ENCODE data around the gene RPS27A. TPM values are rescaled to one million over a fixed set of nuclear protein-coding genes. Genes with fewer than 3 reads are reported as not detected.
"Not testable (repeated sequence)": the region's sequence is repeated elsewhere in the genome, so short reads cannot be mapped to it uniquely, and the experiment has no call there.

RPS27A gene
- total and polyA plus RNA-seq, 2 experiments from 2014 or later, result 608 to 1,542 TPM

GRCh38 chr2:55277310-55277709 is 44.8 kb downstream of the RPS27A start:
- Histone ChIP-seq H3K36me3 (replicated peaks; ENCODE audit: insufficient read depth, low read depth) (no peaks in the 10 kb centered on the region), H2AFZ (peak overlapping the region; percentile 19), H3K4me3 (no peak overlapping the region), H3K9me3 (ENCODE audit: low read depth) (no peaks in the 10 kb centered on the region), H3K9me2 (replicated peaks; ENCODE audit: insufficient read depth) (no peaks in the 10 kb centered on the region), H3K27ac (no peak overlapping the region), H3K79me2 (no peaks in the 10 kb centered on the region), H4K20me1 (ENCODE audit: insufficient read depth, poor library complexity, severe bottlenecking) (no peaks in the 10 kb centered on the region), H3K4me1 (ENCODE audit: insufficient read depth) (peaks cover 7% of the 10 kb centered on the region), H3K27me3 (no peaks in the 10 kb centered on the region), H3K4me2 (peak overlapping the region; percentile 28)
- no peak for DNase-seq (ENCODE audit: low spot score)
- WGBS (ENCODE audit: low lambda C conversion rate, missing lambda C conversion rate), result 63% methylated on average over 3 of the region's 3 CpGs
- no peak for TF ChIP-seq EZH2 (IDR thresholded peaks at IDR 0.05; ENCODE audit: borderline replicate concordance)

DNA sequence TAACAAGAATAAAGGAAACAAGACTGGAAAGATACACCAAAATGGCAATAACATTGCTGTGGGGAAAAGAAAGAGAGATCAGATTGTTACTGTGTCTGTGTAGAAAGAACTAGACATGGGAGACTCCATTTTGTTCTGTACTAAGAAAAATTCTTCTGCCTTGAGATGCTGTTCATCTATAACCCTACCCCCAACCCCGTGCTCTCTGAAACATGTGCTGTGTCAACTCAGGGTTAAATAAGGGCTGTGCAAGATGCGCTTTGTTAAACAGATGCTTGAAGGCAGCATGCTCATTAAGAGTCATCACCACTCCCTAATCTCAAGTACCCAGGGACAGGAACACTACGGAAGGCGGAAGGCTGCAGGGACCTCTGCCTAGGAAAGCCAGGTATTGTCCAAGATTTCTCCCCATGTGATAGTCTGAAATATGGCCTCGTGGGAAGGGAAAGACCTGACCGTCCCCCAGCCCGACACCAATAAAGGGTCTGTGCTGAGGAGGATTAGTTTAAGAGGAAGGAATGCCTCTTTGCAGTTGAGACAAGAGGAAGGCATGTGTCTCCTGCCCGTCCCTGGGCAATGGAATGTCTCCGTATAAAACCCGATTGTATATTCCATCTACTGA is 46.8 kb downstream of the RPS27A start:
- Histone ChIP-seq H3K79me2 (peaks cover 13% of the 10 kb centered on the region), H3K4me2 (peak overlapping the region; percentile 64), H2AFZ (peak overlapping the region; percentile 73), H3K27ac (peak overlapping the region; percentile 41)
- H3K9me3 ChIP-seq (ENCODE audit: low read depth); H3K36me3 ChIP-seq (replicated peaks; ENCODE audit: insufficient read depth, low read depth); H4K20me1 ChIP-seq (ENCODE audit: insufficient read depth, poor library complexity, severe bottlenecking); H3K9me2 ChIP-seq (replicated peaks; ENCODE audit: insufficient read depth); H3K27me3 ChIP-seq; H3K4me3 ChIP-seq; DNase-seq (ENCODE audit: low spot score); H3K4me1 ChIP-seq (ENCODE audit: insufficient read depth): not testable (repeated sequence)
- 18% methylated on average over 10 of the region's 10 CpGs for WGBS (ENCODE audit: low lambda C conversion rate, missing lambda C conversion rate)

- Histone ChIP-seq H3K4me2 (peak overlapping the region; percentile 35), H2AFZ (peak overlapping the region; percentile 51), H3K79me2 (peaks cover 17% of the 10 kb centered on the region), H3K27ac (peak overlapping the region; percentile 49)
- H4K20me1 ChIP-seq (ENCODE audit: insufficient read depth, poor library complexity, severe bottlenecking); H3K9me3 ChIP-seq (ENCODE audit: low read depth); H3K27me3 ChIP-seq; H3K4me3 ChIP-seq; H3K36me3 ChIP-seq (replicated peaks; ENCODE audit: insufficient read depth, low read depth); H3K9me2 ChIP-seq (replicated peaks; ENCODE audit: insufficient read depth); DNase-seq (ENCODE audit: low spot score); H3K4me1 ChIP-seq (ENCODE audit: insufficient read depth): not testable (repeated sequence)
- WGBS (ENCODE audit: low lambda C conversion rate, missing lambda C conversion rate), result 14% methylated on average over 7 of the region's 7 CpGs
Measured at GRCh38 chr2:55279859-55280424, 47.5 kb downstream of the RPS27A start.

DNA sequence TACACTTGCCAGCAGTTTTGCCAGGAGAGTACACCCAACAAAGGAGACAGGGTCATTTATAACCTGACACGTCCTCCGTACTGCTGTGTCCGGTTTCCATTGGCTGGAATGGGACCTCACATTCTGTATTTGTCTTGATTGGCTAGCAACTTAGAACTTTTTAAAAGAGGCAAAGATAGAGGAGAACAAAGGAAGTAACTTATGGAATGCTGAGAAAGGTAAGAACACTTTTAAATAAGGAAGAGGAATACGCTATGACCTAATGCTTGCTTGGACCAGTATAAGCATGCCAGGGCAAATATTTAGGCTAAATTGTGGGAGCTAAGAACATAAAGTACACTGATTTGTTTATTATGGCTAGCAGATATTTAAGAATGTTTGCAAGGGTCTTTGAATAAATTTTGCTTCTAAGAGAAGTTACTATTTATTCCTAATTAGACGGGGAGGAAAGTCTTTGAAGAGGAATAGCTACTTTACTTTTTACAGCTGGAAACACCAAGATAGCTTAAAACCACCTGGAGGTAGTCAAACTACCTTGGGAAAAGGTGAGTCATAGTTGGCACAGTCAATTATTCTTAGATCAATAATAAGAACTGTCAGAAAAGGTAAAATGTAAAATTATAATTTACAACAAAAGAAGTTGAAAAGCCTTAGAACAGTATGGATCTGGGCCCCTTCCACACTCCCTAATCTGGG is 48.5 kb downstream of the RPS27A start:
- H3K9me2 ChIP-seq (replicated peaks; ENCODE audit: insufficient read depth); H3K9me3 ChIP-seq (ENCODE audit: low read depth); H4K20me1 ChIP-seq (ENCODE audit: insufficient read depth, poor library complexity, severe bottlenecking); H2AFZ ChIP-seq; H3K4me1 ChIP-seq (ENCODE audit: insufficient read depth); H3K36me3 ChIP-seq (replicated peaks; ENCODE audit: insufficient read depth, low read depth); H3K4me3 ChIP-seq; DNase-seq (ENCODE audit: low spot score); H3K27me3 ChIP-seq: not testable (repeated sequence)
- Histone ChIP-seq H3K79me2 (peaks cover 17% of the 10 kb centered on the region), H3K4me2 (peak overlapping the region; percentile 79), H3K27ac (peak overlapping the region; percentile 90)
- WGBS (ENCODE audit: low lambda C conversion rate, missing lambda C conversion rate), result 96% methylated on average over 5 of the region's 5 CpGs

DNA sequence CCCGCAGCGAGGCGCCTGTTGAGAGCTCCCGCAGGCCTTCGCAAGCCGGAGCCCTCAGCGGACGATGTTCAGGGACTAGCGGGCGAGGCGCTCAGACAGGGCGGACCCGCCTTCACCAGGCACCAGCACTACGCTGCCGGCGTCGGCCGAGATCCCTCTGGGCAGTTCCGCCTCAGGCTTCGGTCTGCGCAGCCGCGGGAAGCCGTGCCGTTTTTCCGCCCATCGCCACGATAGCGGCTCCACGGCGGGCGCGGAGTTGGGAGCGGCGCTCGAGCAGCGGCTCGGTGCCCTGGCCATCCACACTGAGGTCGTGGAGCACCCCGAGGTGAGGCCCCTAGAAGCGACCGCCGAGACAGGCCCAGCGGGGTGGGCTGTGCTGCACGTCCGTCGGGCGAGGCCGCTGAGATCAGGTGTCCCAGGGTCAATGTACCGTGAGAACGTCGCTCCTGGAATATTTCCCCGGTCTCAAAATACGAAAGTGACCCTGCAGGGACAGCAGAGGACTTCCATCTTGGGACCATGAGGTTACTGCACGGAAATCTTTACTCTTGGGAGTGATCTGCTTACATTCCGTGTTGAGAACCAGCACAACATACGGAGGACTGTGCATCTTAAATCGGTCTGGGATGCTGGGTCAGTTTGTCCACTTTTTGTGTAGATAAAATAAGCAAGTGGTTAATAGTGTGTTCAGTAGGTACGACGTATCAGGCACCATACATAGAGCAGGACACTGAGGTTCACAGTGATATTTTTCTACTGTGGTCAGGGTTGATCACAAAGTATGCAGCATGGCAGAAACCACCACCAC is 49.8 kb downstream of the RPS27A start:
- H3K4me2 ChIP-seq, result peak overlapping the region; percentile 79
- peaks cover 17% of the 10 kb centered on the region for H3K79me2 ChIP-seq
- no peaks in the 10 kb centered on the region for H3K36me3 ChIP-seq (replicated peaks; ENCODE audit: insufficient read depth, low read depth)
- peak overlapping the region; percentile 91 for H2AFZ ChIP-seq
- H3K9me3 ChIP-seq (ENCODE audit: low read depth), result no peaks in the 10 kb centered on the region
- peaks cover 7% of the 10 kb centered on the region for H3K4me1 ChIP-seq (ENCODE audit: insufficient read depth)
- H3K27me3 ChIP-seq, result no peaks in the 10 kb centered on the region
- H3K27ac ChIP-seq, result peak overlapping the region; percentile 90
- H3K4me3 ChIP-seq, result peak overlapping the region; percentile 53
- WGBS (ENCODE audit: low lambda C conversion rate, missing lambda C conversion rate), result 12% methylated on average over 59 of the region's 60 CpGs
- H4K20me1 ChIP-seq (ENCODE audit: insufficient read depth, poor library complexity, severe bottlenecking), result no peaks in the 10 kb centered on the region
- peak; percentile 93 for DNase-seq (ENCODE audit: low spot score)
- H3K9me2 ChIP-seq (replicated peaks; ENCODE audit: insufficient read depth), result no peaks in the 10 kb centered on the region
- TF ChIP-seq EZH2phosphoT487 (IDR thresholded peaks at IDR 0.05; ENCODE audit: low read depth, severe bottlenecking, unreplicated experiment) (no peak), EZH2 (IDR thresholded peaks at IDR 0.05; ENCODE audit: borderline replicate concordance) (no peak), CTCF (IDR thresholded peaks at IDR 0.05; ENCODE audit: poor library complexity) (no peak)
